HEK293T (cell line): Measurements from ENCODE around the gene ESPNL.
"Not testable (repeated sequence)": the region's sequence is repeated elsewhere in the genome, so short reads cannot be mapped to it uniquely, and the experiment has no call there.

Experiments
- CTCF ChIA-PET: fragments of 350-600 bp; formaldehyde crosslinking; extraction: SDS; loops from one replicate; lab custom pipeline; 2021; ENCODE audit warnings: antibody characterized with exemption, inconsistent platforms; lab: Yijun Ruan, JAX
- POLR2A ChIA-PET: fragments of 350-600 bp; formaldehyde crosslinking; extraction: SDS; loops from one replicate; lab custom pipeline; 2020; ENCODE audit warnings: antibody characterized with exemption, inconsistent platforms; lab: Yijun Ruan, JAX
- DNase-seq: peaks from one replicate; pipeline ENCODE4 v3.0.0; 2012; ENCODE audit warnings: mixed read lengths; ENCODE audit errors: extremely low spot score
- ARNT ChIP-seq: fragments of 450-650 bp; IDR thresholded peaks from 2 replicates; pipeline ENCODE4 v1.6.1; 2017; ENCODE audit warnings: mild to moderate bottlenecking
- BHLHE40 ChIP-seq: fragments of 450-650 bp; IDR thresholded peaks from 2 replicates; pipeline ENCODE4 v1.6.1; 2016; ENCODE audit warnings: mild to moderate bottlenecking, moderate library complexity, borderline replicate concordance
- CTBP1 ChIP-seq: fragments of 450-650 bp; IDR thresholded peaks from 2 replicates; pipeline ENCODE4 v1.6.1; 2016; ENCODE audit warnings: borderline replicate concordance
- ELF4 ChIP-seq: fragments of 450-650 bp; IDR thresholded peaks from 2 replicates; pipeline ENCODE4 v1.6.1; 2017; ENCODE audit warnings: antibody characterized with exemption
- FOXA1 ChIP-seq: fragments of 450-650 bp; IDR thresholded peaks from 2 replicates; pipeline ENCODE4 v1.6.1; 2016; ENCODE audit warnings: mild to moderate bottlenecking
- FOXK2 ChIP-seq: fragments of 450-650 bp; IDR thresholded peaks from 2 replicates; pipeline ENCODE4 v1.6.1; 2016; ENCODE audit warnings: mild to moderate bottlenecking
- FOXM1 ChIP-seq: fragments of 450-650 bp; IDR thresholded peaks from 2 replicates; pipeline ENCODE4 v1.6.1; 2017; ENCODE audit warnings: mild to moderate bottlenecking, borderline replicate concordance
- HDGF ChIP-seq: fragments of 450-650 bp; IDR thresholded peaks from 2 replicates; pipeline ENCODE4 v1.6.1; 2017; ENCODE audit warnings: antibody characterized with exemption, borderline replicate concordance
- L3MBTL2 ChIP-seq: fragments of 450-650 bp; conservative IDR thresholded peaks from 2 replicates; pipeline ENCODE4 v1.6.1; 2016; ENCODE audit warnings: mild to moderate bottlenecking
- LEF1 ChIP-seq: fragments of 450-650 bp; IDR thresholded peaks from 2 replicates; pipeline ENCODE4 v1.6.1; 2017; ENCODE audit warnings: mild to moderate bottlenecking, borderline replicate concordance
- NFRKB ChIP-seq: fragments of 450-650 bp; IDR thresholded peaks from 2 replicates; pipeline ENCODE4 v1.6.1; 2016; ENCODE audit warnings: mild to moderate bottlenecking, moderate library complexity
- PKNOX1 ChIP-seq: fragments of 450-650 bp; IDR thresholded peaks from 2 replicates; pipeline ENCODE4 v1.6.1; 2016
- SP1 ChIP-seq: fragments of 450-650 bp; IDR thresholded peaks from 2 replicates; pipeline ENCODE4 v1.6.1; 2017
- SUZ12 ChIP-seq: fragments of 450-650 bp; IDR thresholded peaks from 2 replicates; pipeline ENCODE4 v1.6.1; 2016; ENCODE audit warnings: mild to moderate bottlenecking
- TARDBP ChIP-seq: fragments of 450-650 bp; IDR thresholded peaks from 2 replicates; pipeline ENCODE4 v1.6.1; 2016
- ZNF384 ChIP-seq: fragments of 450-650 bp; IDR thresholded peaks from 2 replicates; pipeline ENCODE4 v1.6.1; 2016

ESPNL gene

GRCh38 chr2:238100049-238100820 lies at the start of gene ESPNL:
Gene ESPNL (plus strand): TSS chr2:238100340. CDS start chr2:238100420, 80 bp downstream.
- DNase-seq: no peak
- POLR2A ChIA-PET: no interaction called here
- TF ChIP-seq SUZ12 (no peak), ARNT (no peak), BHLHE40 (no peak), TARDBP (no peak), LEF1 (no peak)
- CTCF ChIA-PET: interaction anchor here (0.9 kb wide), 1 partner anchor 178 kb away, joined by 4 read pairs; no protein-coding TSS in a partner anchor

GRCh38 chr2:238053191-238053776 lies 46.9 kb upstream of the ESPNL start:
- no peak for DNase-seq
- no peak for TF ChIP-seq HDGF
- TF ChIP-seq L3MBTL2: no peak
- TF ChIP-seq CTBP1: no peak
- POLR2A ChIA-PET: interaction anchor here (1.0 kb wide), 1 partner anchor 9 kb away, joined by 4 read pairs; no protein-coding TSS in a partner anchor
- CTCF ChIA-PET: interaction anchor here (0.6 kb wide), 1 partner anchor 1162 kb away, joined by 5 read pairs; no protein-coding TSS in a partner anchor

- no peak for DNase-seq
- no peak for TF ChIP-seq PKNOX1
- no peak for TF ChIP-seq ARNT
- TF ChIP-seq SP1: no peak
- TF ChIP-seq ZNF384: no peak
- no peak for TF ChIP-seq LEF1
- no peak for TF ChIP-seq CTBP1
- CTCF ChIA-PET: no interaction called here
- POLR2A ChIA-PET: no interaction called here
Observed at GRCh38 chr2:238055841-238056240, 44.3 kb upstream of the ESPNL start.

- DNase-seq, CTCF ChIA-PET: not testable (repeated sequence)
- POLR2A ChIA-PET: interaction anchor here (0.8 to 1.1 kb wide), 2 partner anchors 14 to 15 kb away, joined by 3 read pairs; no protein-coding TSS in a partner anchor
Observed at GRCh38 chr2:238057696-238058575, 42.2 kb upstream of the ESPNL start.

GRCh38 chr2:238059505-238059904 lies 40.6 kb upstream of the ESPNL start:
- ChIA-PET CTCF (no interaction called here), POLR2A (interaction anchor here (1.3 to 1.7 kb wide), 2 partner anchors 15 to 39 kb away, joined by 4 to 6 read pairs; no protein-coding TSS in a partner anchor)
- TF ChIP-seq PKNOX1: no peak
- no peak for TF ChIP-seq FOXK2
- TF ChIP-seq FOXA1: no peak
- TF ChIP-seq CTBP1: no peak
- no peak for TF ChIP-seq LEF1
- TF ChIP-seq SUZ12: no peak
- no peak for TF ChIP-seq NFRKB
- no peak for TF ChIP-seq ELF4
- TF ChIP-seq TARDBP: no peak
- TF ChIP-seq L3MBTL2: no peak
- TF ChIP-seq ZNF384: no peak
- no peak for TF ChIP-seq SP1

GRCh38 chr2:238060096-238060541 lies 40.0 kb upstream of the ESPNL start:
- CTCF ChIA-PET: no interaction called here
- no peak for TF ChIP-seq ZNF384
- no peak for TF ChIP-seq TARDBP
- TF ChIP-seq HDGF: no peak
- no peak for TF ChIP-seq PKNOX1
- TF ChIP-seq CTBP1: no peak
- TF ChIP-seq FOXM1: no peak
- TF ChIP-seq SP1: no peak
- TF ChIP-seq NFRKB: no peak
- no peak; the same call in 1 of the 2 replicates for TF ChIP-seq L3MBTL2
- POLR2A ChIA-PET: interaction anchor here (0.8 to 1.7 kb wide), 11 partner anchors 15 to 202 kb away, joined by 3 to 6 read pairs (median 4); no protein-coding TSS in a partner anchor
- no peak for DNase-seq

More at GRCh38 chr2:238059505-238059904, 40.6 kb upstream of the ESPNL start:
- no peak for DNase-seq
